Tibial artery (tissue), 4 donors: ENCODE data around the gene RMRP.
A peak's percentile ranks its signal among the peaks of the same experiment; 100 is the strongest.

ENCODE experiments used
- DNase-seq, 2 donors: peaks; one replicate each; pipeline ENCODE4 v3.0.0-alpha.2; 2019
- H3K27ac ChIP-seq, 2 donors: fragments of 200-600 bp; sonication (generic) in 1 of 2; 1 replicate in 1 of 2; 2 replicates in 1 of 2; pipeline ENCODE4 v1.5.1; 2018 to 2019; ENCODE audit warnings: mild to moderate bottlenecking in 1 of 2
- H3K27me3 ChIP-seq, 2 donors: fragments of 200-600 bp; sonication (generic) in 1 of 2; one replicate each; pipeline versions ENCODE4 v1.5.1 to v1.6.0; 2016 to 2019
- H3K36me3 ChIP-seq, 3 donors: fragments of 200-600 bp; sonication (generic) in 2 of 3; one replicate each; pipeline ENCODE4 v1.5.1; 2016 to 2019; ENCODE audit warnings: mild to moderate bottlenecking in 2 of 3
- H3K4me1 ChIP-seq, 4 donors: fragments of 200-600 bp; sonication (generic) in 2 of 4; 1 replicate in 3 of 4; 2 replicates in 1 of 4; pipeline ENCODE4 v1.5.1; 2016 to 2019
- H3K4me3 ChIP-seq, 2 donors: fragments of 200-600 bp; sonication (generic) in 1 of 2; 1 replicate in 1 of 2; 2 replicates in 1 of 2; pipeline ENCODE4 v1.5.1; 2018 to 2019; ENCODE audit warnings: mild to moderate bottlenecking in 2 of 2
- H3K9me3 ChIP-seq, 3 donors: fragments of 200-600 bp; sonication (generic) in 1 of 3; one replicate each; pipeline ENCODE4 v1.5.1; 2016 to 2019
- CTCF ChIP-seq, 2 experiments: fragments of 200-600 bp in 1 of 2; fragments of 450-650 bp in 1 of 2; IDR thresholded peaks; one replicate each; pipeline ENCODE4 v1.5.1; 2017 to 2019; ENCODE audit warnings: antibody characterized with exemption in 2 of 2, mild to moderate bottlenecking in 1 of 2, moderate library complexity in 1 of 2
- intact Hi-C: fragments of 100-400 bp; cut with DNase I; formaldehyde crosslinking; loops from one replicate; pipeline ENCODE4 v1.15.0; 2023; ENCODE audit warnings: low total_unique reads

Gene RMRP

GRCh38 chr9:35609001-35609819 is 48.6 kb downstream of the RMRP start:
- TF ChIP-seq CTCF (IDR thresholded peaks at IDR 0.05), result no peak
- Histone ChIP-seq H3K9me3 (no peaks in the 10 kb centered on the region), H3K4me3 (no peak overlapping the region), H3K4me1 (peaks cover 5 to 22% (median 20%) of the 10 kb centered on the region in 4 donors), H3K36me3 (peaks cover 19 to 35% (median 20%) of the 10 kb centered on the region in 3 donors), H3K27me3 (no peaks in the 10 kb centered on the region), H3K27ac (peak overlapping the region in 1 of 2 donors; percentile 49)
- DNase-seq, result no peak
- intact Hi-C loops, result loop anchor here (5.0 kb wide), 1 partner anchor 33 kb away; no protein-coding TSS in a partner anchor

- Histone ChIP-seq H3K27ac (no peak overlapping the region), H3K9me3 (no peaks in the 10 kb centered on the region), H3K36me3 (peaks cover 19 to 35% (median 20%) of the 10 kb centered on the region in 3 donors), H3K4me3 (no peak overlapping the region), H3K27me3 (no peaks in the 10 kb centered on the region), H3K4me1 (peaks cover 5 to 23% (median 22%) of the 10 kb centered on the region in 4 donors)
- no peak for TF ChIP-seq CTCF (IDR thresholded peaks at IDR 0.05)
- intact Hi-C loops, result loop anchor here (5.0 kb wide), 1 partner anchor 34 kb away; no protein-coding TSS in a partner anchor
- DNase-seq, result no peak
Observed at GRCh38 chr9:35608221-35608620, 49.6 kb downstream of the RMRP start.
